Measurements from ENCODE around the gene SUPT20HL1.
A peak's percentile ranks its signal among the peaks of the same experiment; 100 is the strongest.
"Not testable (repeated sequence)": the region's sequence is repeated elsewhere in the genome, so short reads cannot be mapped to it uniquely, and the experiment has no call there.

The SUPT20HL1 gene

GRCh38 chrX:24341795-24342194 lies 18.6 kb upstream of the SUPT20HL1 start:
- peak; percentile 23 for DNase-seq (ENCODE audit: low read depth)
- TF ChIP-seq CTCF (IDR thresholded peaks at IDR 0.05; ENCODE audit: insufficient read depth, low read depth, low read length, missing control alignments): no peak
- H3K4me3 ChIP-seq (ENCODE audit: low read length): no peak overlapping the region

- no peak overlapping the region for H3K4me3 ChIP-seq (ENCODE audit: low read length)
- no peak for DNase-seq (ENCODE audit: low read depth)
- no peak for TF ChIP-seq CTCF (IDR thresholded peaks at IDR 0.05; ENCODE audit: insufficient read depth, low read depth, low read length, missing control alignments)
These were observed 16.7 kb upstream of the SUPT20HL1 start for GRCh38 chrX:24343719-24344118.

DNA sequence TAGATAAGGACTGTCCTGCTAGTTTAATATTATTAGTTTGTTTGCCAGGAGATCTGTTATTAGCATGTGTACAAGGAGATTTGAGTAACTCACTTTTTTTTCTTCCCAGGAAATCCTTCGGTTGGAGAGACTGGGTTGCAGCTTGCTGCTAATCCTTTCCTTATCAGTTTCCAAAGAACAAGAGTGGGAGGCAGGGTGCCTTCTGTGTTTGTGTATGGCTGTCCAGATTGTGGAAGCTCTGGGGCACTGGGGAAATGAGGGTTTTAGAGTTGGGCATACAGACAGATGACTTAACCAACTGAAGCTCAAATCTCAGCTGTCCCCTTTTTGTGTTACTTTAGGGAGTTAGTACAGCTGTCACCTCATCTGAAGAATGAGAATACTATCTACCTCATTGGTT lies 12.6 kb upstream of the SUPT20HL1 start:
- no peak for DNase-seq (ENCODE audit: low read depth)
- no peak for TF ChIP-seq CTCF (IDR thresholded peaks at IDR 0.05; ENCODE audit: insufficient read depth, low read depth, low read length, missing control alignments)
- no peak overlapping the region for H3K4me3 ChIP-seq (ENCODE audit: low read length)

DNA sequence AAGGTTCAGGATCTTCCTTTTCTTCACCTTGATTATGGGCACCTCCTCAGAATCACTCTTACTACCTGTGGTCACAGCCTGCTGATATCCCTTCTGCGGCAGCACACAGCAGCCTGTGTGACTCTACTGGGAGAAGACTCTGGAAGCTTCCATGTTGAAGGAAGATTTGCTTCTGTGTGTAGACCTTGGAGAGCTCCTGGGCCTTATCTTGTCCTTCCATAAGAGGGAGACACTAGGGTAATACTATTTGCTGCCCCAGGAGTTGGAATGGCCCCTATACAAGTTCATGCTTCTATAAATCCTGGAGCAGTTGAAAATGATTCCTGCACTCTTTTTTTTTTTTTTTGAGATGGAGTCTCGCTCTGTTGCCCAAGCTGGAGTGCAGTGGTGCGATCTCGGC lies 10.2 kb upstream of the SUPT20HL1 start:
- no peak for DNase-seq (ENCODE audit: low read depth)
- TF ChIP-seq CTCF (IDR thresholded peaks at IDR 0.05; ENCODE audit: insufficient read depth, low read depth, low read length, missing control alignments): no peak

DNA sequence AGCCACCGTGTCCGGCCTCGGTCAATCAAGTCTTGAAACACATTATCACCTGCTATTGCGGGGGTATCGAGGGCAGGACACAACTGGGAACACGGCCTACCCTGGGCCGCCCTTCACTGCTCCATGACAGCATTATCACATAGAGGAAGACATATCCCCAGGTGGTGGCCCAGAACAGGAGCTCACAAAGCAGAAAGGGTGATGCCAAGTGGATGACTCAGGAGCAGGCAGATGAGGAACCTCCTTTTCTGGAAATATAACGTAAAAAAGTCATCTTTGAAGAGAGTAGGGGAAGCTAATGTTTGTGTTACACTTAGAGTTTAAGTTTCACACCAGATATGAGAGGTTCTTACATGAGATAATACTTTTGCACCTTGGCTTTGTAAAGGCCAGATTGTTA lies 5.3 kb upstream of the SUPT20HL1 start:
- peak; percentile 2 for DNase-seq (ENCODE audit: low read depth)
- no peak for TF ChIP-seq CTCF (IDR thresholded peaks at IDR 0.05; ENCODE audit: insufficient read depth, low read depth, low read length, missing control alignments)
- no peak overlapping the region for H3K4me3 ChIP-seq (ENCODE audit: low read length)

More for the DNA sequence above, 10.2 kb upstream of the SUPT20HL1 start:
- H3K4me3 ChIP-seq (ENCODE audit: low read length): no peak overlapping the region

DNA sequence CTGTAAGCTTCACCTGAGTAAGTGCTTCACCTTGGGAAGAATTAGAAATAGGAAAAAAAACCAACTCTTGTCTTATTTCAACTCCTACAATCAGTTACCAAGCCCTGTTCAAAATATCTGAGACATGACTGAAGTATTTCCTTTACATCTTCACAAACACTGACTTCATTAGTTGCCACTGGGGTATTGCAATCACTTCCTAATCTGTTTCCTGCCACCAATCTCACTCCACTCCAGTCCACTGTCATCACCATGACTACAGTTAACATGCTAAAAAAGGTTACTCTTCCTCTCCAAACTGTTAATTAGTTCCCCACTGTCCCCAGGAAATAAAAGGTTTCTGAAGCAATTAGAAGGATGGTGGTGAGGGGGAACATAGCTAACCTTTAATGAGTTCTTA lies 3.3 kb upstream of the SUPT20HL1 start:
- peak; percentile 4 for DNase-seq (ENCODE audit: low read depth)
- no peak overlapping the region for H3K4me3 ChIP-seq (ENCODE audit: low read length)
- no peak for TF ChIP-seq CTCF (IDR thresholded peaks at IDR 0.05; ENCODE audit: insufficient read depth, low read depth, low read length, missing control alignments)

DNA sequence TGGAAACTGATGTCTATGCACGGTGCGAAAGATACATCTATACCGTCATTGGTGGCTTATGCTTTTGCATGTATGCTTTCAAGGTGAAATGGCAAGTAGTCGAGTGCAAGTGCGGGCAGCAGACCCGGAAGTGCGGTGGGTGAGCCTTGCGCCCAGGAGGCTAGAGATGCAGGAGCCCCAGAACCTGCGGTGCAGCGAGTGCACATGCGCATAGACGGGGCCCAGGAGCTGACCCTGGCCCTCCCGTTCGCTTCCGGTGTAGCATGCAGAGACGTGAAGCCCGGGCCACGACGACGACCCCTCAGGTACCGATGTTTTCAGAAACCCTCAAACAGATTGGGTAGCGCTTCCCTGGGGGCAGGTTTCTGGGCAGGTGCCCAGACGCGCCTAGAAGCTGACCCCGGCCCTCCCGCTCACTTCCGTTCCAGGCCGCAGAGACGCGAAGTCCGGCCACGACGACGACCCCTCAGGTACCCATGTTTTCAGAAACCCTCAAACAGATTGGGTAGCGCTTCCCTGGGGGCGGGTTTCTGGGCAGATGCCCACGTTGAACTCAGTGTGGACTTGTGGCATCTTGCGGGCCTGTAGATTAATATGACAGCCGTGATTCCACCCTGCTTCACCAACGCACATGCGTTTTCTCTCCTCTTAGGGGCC lies 1.8 kb downstream of the SUPT20HL1 start:
- not testable (repeated sequence) for DNase-seq (ENCODE audit: low read depth); H3K4me3 ChIP-seq (ENCODE audit: low read length)

- DNase-seq (ENCODE audit: low read depth); H3K4me3 ChIP-seq (ENCODE audit: low read length): not testable (repeated sequence)
These were observed 3.2 kb downstream of the SUPT20HL1 start for GRCh38 chrX:24363432-24364181.
